ENCODE measurements around the gene FBXL4.

FBXL4 gene

DNA sequence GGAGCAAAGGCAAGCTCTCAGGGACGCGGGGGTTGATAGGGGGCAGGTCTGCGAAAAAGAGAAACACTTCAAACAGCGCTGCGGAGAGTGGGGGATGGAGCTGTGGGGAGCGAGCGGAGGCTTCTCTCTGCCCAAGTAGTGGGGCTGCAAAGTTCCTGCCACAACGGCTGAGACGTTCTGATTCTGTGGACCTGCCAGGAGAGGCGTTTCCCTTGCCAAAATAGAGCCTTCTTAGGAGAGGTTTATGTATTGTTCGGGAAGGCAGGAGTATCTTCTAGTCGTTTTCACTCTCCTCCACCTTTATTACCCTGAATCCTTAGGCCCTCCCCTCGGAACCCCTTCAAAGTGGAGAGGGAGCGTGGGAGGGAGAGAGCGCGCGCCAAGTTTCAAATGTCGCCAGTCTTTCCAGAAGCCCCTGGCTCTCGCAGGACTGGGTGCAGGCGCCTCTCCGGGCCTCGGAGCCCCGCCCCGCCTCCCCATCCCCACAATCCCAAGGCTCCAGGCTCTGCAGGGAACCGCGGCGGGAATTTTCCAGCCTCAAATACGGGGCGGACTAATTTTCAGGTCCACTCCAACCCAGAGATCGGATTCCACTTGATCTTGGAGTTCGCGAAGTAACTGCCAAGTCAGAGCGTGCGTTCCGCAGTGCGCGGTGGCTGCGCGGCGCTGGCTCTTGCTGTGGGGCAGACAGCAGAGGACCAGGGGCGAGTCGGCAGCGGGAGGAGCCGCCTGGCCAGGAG is 123.4 kb downstream of the FBXL4 start:
- DNase-seq: peak; percentile 54 to 59

DNA sequence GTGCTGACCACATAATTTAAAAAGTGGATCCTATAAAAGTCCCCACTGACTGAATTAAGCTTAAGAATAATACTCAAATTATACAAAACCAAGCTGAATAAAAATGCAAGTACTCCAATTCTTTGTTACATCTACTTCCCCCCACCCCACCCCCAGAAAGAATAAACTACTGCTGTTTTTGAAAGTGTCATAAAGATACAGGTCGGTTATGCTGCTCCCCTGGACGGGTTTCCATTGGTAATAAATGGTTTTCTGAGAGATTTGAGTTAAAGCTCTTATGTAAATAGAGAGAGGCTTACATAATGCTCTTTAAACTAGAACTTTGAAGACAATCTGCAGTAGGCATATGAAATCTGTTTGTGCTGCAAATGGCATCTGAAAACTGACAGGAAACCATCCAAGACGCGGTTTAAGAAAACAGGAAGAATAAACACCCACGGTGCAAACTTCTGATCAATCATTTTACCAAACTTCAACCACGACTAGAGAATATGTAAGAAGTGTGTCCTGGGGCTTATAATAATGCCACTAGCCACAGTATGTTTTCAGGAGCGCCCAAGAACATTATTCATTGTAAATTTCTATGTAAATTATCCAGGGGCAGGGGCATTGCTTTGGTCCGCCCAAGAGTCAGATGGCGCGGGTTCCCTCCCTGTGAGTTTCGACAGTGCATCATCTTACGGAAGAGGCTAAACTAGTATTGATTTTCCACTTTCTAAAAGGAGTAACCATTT is 124.2 kb downstream of the FBXL4 start:
- no peak for DNase-seq

GRCh38 chr6:98821756-98822405 is 125.9 kb downstream of the FBXL4 start:
- DNase-seq: no peak
